ENCODE results near the gene TPRN.
A peak's percentile ranks its signal among the peaks of the same experiment; 100 is the strongest.

The TPRN gene

GRCh38 chr9:137205126-137206069 lies 4.9 kb upstream of the TPRN start, which contains the start of the genes NDOR1 and TMEM203:
Gene NDOR1 (plus strand): TSS chr9:137205700. CDS start chr9:137205778, 78 bp downstream.
Gene TMEM203 (minus strand): TSS chr9:137205648. CDS start chr9:137205414, 234 bp downstream.
- peak; percentile 47 for DNase-seq

DNA sequence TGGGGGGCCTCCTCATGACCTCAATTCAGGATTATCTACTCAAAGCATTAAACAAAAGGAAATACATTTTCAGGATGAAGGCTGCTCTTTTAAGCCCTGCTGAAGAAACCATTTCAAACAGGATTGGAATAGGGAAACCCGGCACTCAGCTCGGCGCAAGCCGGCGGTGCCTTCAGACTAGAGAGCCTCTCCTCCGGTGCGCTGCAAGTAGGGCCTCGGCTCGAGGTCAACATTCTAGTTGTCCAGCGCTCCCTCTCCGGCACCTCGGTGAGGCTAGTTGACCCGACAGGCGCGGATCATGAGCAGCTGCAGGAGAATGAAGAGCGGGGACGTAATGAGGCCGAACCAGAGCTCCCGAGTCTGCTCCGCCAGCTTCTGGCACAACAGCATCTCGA lies 4.2 kb upstream of the TPRN start:
- no peak for DNase-seq

GRCh38 chr9:137202966-137203365 lies 2.4 kb upstream of the TPRN start:
- no peak for DNase-seq

GRCh38 chr9:137201205-137201868 lies 796 bp upstream of the TPRN start:
- DNase-seq, result no peak

- DNase-seq, result no peak
These were observed 975 bp downstream of the TPRN start for GRCh38 chr9:137199411-137200121.

GRCh38 chr9:137198902-137199283 lies 1.6 kb downstream of the TPRN start:
- no peak for DNase-seq

- DNase-seq, result no peak
These were observed 2.3 kb downstream of the TPRN start for GRCh38 chr9:137198051-137198901.

DNA sequence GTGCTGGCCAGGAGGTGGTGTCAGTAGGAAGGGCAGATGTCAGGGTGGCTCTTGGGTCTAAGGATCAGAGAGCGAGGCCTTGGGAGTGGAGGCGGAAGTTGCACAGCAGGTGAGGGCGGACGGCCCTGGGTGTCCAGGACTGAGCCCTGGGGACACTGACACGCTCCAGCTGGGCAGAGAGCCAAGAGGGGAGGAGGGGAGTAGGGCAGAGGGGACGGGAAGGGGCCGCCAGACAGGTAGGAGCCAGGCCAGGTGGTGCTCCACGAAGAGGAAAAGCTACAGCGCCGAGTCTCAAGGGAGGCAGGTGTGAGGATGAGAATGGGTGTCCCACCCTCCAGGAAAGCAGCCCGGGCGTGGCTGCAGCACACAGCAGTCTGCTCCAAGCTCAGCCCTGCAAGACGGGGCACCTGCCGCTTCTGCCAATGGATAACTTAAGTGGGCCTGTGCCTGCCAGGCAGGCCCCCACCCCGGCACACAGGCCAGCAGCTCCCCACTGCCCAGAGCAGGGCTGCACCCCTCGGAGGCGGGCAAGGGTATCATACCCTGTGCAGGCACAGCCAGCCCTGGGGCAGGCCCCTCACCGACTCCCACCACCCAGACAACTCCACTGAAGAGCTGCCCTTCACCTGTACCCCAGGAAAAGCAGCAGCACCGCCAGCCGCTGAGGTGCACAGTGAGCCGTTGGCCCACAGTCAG lies 4.9 kb downstream of the TPRN start:
- no peak for DNase-seq

GRCh38 chr9:137194909-137195308 lies 5.6 kb downstream of the TPRN start:
- DNase-seq, result no peak

GRCh38 chr9:137194388-137194787 lies 6.2 kb downstream of the TPRN start:
- DNase-seq, result no peak

DNA sequence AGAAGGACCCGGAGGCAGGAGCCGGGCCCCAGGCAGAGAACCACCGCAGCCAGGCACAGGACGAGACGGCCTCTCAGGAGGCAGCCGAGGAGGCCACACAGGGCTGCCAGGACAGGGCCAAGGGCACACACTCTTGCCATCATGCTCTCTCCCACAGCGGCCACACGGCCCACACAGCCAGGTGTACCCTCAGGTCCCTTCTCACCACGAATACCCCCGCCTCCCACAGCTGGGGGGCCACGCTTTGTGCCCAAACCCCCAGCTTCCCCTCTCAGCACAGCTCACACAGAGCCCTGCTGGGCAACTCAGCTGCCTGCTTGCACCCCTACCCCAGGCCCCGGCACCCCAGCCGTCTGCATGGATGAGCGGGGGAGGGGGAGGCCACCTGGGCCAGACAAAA lies 6.8 kb downstream of the TPRN start:
- no peak for DNase-seq

- no peak for DNase-seq
These were observed 7.7 kb downstream of the TPRN start for GRCh38 chr9:137192859-137193258.

DNA sequence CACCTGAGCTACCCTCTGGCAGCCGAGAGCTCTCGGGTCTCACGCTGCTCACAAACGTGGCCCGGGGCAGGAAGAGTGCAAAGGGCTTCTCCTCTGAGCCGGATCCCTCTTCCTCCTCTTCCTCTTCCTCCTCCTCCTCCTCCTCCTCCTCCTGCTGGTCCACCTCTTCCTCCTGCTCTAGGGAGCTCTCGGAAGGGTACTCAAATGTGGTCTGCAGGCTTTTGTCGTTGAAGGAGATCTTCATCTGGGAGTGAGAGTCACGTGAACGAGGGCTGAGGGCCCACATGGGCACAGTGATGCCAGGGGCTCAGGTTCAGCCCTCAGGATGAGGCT lies 8.1 kb downstream of the TPRN start:
- no peak for DNase-seq

GRCh38 chr9:137191691-137192447 lies 8.7 kb downstream of the TPRN start:
- DNase-seq, result no peak

DNA sequence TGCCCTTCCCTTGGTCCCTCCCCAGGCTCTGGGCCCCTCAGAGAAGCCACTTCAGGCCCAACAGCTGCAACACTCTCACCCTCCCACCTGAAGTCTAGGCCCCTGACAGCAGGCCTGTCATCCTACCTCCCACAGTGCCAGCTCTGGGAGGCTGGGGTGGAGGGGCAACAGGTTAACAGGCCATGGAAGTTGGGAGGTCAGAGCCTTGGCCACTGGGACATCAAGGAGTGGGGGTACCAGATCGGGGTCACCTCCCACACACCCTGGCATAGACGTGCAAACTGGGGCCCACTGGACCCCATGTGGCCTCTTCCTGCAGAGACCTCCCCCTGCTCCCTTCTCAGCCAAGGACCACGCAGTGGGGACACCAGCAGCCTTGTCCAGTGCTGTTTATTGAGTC lies 9.3 kb downstream of the TPRN start:
- no peak for DNase-seq

GRCh38 chr9:137190315-137190856 lies 10.2 kb downstream of the TPRN start:
- no peak for DNase-seq

DNA sequence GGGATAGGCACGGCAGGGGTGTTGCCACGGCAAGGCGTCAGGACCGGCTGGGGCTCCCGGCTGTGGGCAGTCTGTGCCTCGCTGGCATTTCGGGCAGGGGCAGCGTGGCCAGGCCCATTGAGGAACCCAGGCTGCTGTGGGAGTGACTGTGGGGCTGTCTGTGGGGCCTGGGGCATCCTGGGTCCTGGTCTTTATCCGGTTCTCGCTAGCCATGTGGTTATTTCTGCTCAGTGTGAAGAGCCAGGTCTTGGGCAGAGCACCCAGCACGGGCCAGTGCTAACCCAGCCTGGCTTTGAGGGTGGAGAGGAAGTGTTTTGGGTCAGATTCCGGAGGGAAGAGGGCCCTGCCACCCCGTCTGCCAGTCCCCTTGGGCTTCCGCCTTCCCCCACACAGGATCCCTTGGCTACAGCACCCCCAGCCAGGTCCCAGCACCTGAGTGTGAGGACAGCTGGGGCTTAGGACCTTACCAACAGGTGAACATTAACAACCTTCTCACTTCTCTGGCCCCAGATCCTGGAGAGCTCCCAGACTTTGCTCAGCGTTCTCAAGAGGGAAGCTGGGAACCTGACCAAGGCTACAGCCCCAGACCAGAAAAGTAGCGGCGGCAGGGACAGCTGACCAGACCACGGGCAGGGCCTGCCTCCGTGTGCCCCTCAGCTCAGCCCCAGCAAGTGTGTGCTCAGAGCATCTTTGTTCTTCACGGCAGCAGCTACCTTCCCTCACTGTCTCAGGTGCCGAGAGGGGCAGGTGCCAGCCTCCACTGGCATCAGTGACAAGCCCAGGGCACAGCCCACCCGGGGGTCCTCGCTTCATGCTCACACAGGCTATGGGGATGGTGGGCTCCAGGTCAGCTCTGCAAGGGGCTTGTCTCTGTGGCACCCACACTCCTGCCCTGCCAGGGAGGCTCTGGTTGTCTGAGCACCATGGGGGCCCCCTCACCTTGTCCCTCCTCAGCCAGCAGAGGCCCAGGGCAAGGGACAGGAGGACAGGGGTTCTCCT lies 10.9 kb downstream of the TPRN start:
- no peak for DNase-seq

DNA sequence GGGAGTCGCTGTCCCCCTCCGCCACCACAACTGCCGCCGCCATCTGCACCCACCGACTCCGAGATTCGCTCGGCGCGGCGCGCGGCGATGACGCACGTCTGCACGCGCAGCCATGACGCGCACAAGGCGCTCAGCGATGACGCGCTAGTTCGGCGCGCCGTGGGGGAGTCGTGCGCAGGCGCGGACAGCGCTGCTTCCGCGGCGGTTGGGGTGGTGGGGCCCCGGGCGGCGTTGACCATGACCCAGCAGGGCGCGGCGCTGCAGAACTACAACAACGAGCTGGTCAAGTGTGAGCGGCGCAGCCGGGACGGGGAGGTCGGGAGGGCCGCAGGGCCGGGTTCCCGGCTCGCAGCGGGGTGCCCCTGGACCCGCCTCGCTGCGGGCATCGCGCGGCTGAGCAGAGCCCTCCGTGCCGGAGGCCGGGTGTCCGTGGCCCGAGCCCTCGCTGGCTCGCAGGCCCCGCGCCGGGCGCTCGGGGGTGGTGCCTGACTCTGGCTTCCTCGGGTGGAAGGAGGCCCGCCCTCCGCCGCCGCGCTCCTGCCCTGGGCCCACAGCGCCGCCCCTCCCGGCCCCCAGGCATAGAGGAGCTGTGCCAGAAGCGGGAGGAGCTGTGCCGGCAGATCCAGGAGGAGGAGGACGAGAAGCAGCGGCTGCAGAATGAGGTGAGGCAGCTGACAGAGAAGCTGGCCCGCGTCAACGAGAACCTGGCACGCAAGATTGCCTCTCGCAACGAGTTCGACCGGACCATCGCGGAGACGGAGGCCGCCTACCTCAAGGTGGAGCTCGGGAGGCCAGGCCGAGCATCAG lies 11.8 kb downstream of the TPRN start, which contains the start of the genes ANAPC2 and SSNA1:
TSS of gene ANAPC2 (minus strand) at position 71 of the 807 bp plus-strand sequence. CDS start at position 43, 28 bp downstream.
TSS of gene SSNA1 (plus strand) at position 187 of the 807 bp plus-strand sequence. CDS start at position 238, 51 bp downstream.
- peak; percentile 62 for DNase-seq
